Measurements from ENCODE around the gene PTPN18. TPM values are rescaled to one million over a fixed set of nuclear protein-coding genes. Genes with fewer than 3 reads are reported as not detected.

The PTPN18 gene
- total RNA-seq, 2 donors from 2014 or later: 16.4 to 19.6 TPM

GRCh38 chr2:130359466-130359865 is 3.6 kb downstream of the PTPN18 start:
- no peak for TF ChIP-seq CTCF (conservative IDR thresholded peaks at IDR 0.05)
- no peak overlapping the region for H3K4me3 ChIP-seq (ENCODE audit: low read length)
- no peak overlapping the region for H3K9ac ChIP-seq (ENCODE audit: extremely low read depth, low read length, poor library complexity, severe bottlenecking)
- 60 to 90% methylated on average over 1 to 5 of the region's 5 CpGs for WGBS, 2 experiments (ENCODE audit: insufficient coverage in 1 of 2, insufficient read length in 1 of 2)
- peaks cover 3% of the 10 kb centered on the region for H3K4me1 ChIP-seq (ENCODE audit: control insufficient read depth, insufficient read depth, low read length)
- peaks cover 6% of the 10 kb centered on the region for H3K4me1 Mint-ChIP-seq
- DNase-seq: no peak
- H3K27me3 ChIP-seq (ENCODE audit: control insufficient read depth, insufficient read depth, low read length, poor library complexity, severe bottlenecking): peaks cover 19% of the 10 kb centered on the region
- no peak overlapping the region for H3K27ac Mint-ChIP-seq
- H3K36me3 ChIP-seq (ENCODE audit: control insufficient read depth, insufficient read depth, low read length): no peaks in the 10 kb centered on the region
- peaks cover 21% of the 10 kb centered on the region for H3K27me3 Mint-ChIP-seq (ENCODE audit: insufficient read depth)
- H3K9me3 ChIP-seq (ENCODE audit: control insufficient read depth, low read length): no peaks in the 10 kb centered on the region
- peaks cover 2% of the 10 kb centered on the region for H3K36me3 Mint-ChIP-seq (ENCODE audit: low read depth)
- peaks cover 11% of the 10 kb centered on the region for H3K9me3 Mint-ChIP-seq
- no peak overlapping the region for H3K4me3 Mint-ChIP-seq
- no peak overlapping the region for H3K27ac ChIP-seq (ENCODE audit: low read depth, low read length)

- H3K27me3 Mint-ChIP-seq (ENCODE audit: insufficient read depth): peaks cover 8% of the 10 kb centered on the region
- no peak overlapping the region for H3K27ac ChIP-seq (ENCODE audit: low read depth, low read length)
- no peaks in the 10 kb centered on the region for H3K36me3 ChIP-seq (ENCODE audit: control insufficient read depth, insufficient read depth, low read length)
- H3K4me3 ChIP-seq (ENCODE audit: low read length): no peak overlapping the region
- peaks cover 11% of the 10 kb centered on the region for H3K9me3 Mint-ChIP-seq
- H3K9ac ChIP-seq (ENCODE audit: extremely low read depth, low read length, poor library complexity, severe bottlenecking): no peak overlapping the region
- H3K27ac Mint-ChIP-seq: no peak overlapping the region
- no peak overlapping the region for H3K4me3 Mint-ChIP-seq
- H3K36me3 Mint-ChIP-seq (ENCODE audit: low read depth): peaks cover 2% of the 10 kb centered on the region
- H3K4me1 ChIP-seq (ENCODE audit: control insufficient read depth, insufficient read depth, low read length): no peaks in the 10 kb centered on the region
- no peaks in the 10 kb centered on the region for H3K27me3 ChIP-seq (ENCODE audit: control insufficient read depth, insufficient read depth, low read length, poor library complexity, severe bottlenecking)
- DNase-seq: no peak
- no peak for TF ChIP-seq CTCF (conservative IDR thresholded peaks at IDR 0.05)
- no peaks in the 10 kb centered on the region for H3K9me3 ChIP-seq (ENCODE audit: control insufficient read depth, low read length)
- no peaks in the 10 kb centered on the region for H3K4me1 Mint-ChIP-seq
Observed at GRCh38 chr2:130363479-130363878, 7.6 kb downstream of the PTPN18 start.

- H3K27ac Mint-ChIP-seq: no peak overlapping the region
- no peaks in the 10 kb centered on the region for H3K4me1 ChIP-seq (ENCODE audit: control insufficient read depth, insufficient read depth, low read length)
- H3K36me3 Mint-ChIP-seq (ENCODE audit: low read depth): peaks cover 2% of the 10 kb centered on the region
- H3K27ac ChIP-seq (ENCODE audit: low read depth, low read length): no peak overlapping the region
- 91 to 100% methylated on average over 1 to 2 of the region's 2 CpGs for WGBS, 2 experiments (ENCODE audit: insufficient coverage in 1 of 2, insufficient read length in 1 of 2)
- no peaks in the 10 kb centered on the region for H3K9me3 ChIP-seq (ENCODE audit: control insufficient read depth, low read length)
- no peak overlapping the region for H3K4me3 Mint-ChIP-seq
- H3K9ac ChIP-seq (ENCODE audit: extremely low read depth, low read length, poor library complexity, severe bottlenecking): no peak overlapping the region
- no peak for DNase-seq
- no peaks in the 10 kb centered on the region for H3K27me3 ChIP-seq (ENCODE audit: control insufficient read depth, insufficient read depth, low read length, poor library complexity, severe bottlenecking)
- H3K27me3 Mint-ChIP-seq (ENCODE audit: insufficient read depth): peaks cover 8% of the 10 kb centered on the region
- peaks cover 6% of the 10 kb centered on the region for H3K9me3 Mint-ChIP-seq
- H3K4me3 ChIP-seq (ENCODE audit: low read length): no peak overlapping the region
- no peaks in the 10 kb centered on the region for H3K36me3 ChIP-seq (ENCODE audit: control insufficient read depth, insufficient read depth, low read length)
- no peak for TF ChIP-seq CTCF (conservative IDR thresholded peaks at IDR 0.05)
- no peaks in the 10 kb centered on the region for H3K4me1 Mint-ChIP-seq
Observed at GRCh38 chr2:130365075-130365474, 9.2 kb downstream of the PTPN18 start.

All from endodermal cell (in vitro differentiated cells).